Right lobe of liver (tissue), 6 donors: Measurements from ENCODE around the gene KHDRBS2. TPM values are rescaled to one million over a fixed set of nuclear protein-coding genes. Genes with fewer than 3 reads are reported as not detected.

Experiments used
- ATAC-seq, 4 donors: fragments of 200-7000 bp; cut with Tn5 transposase; one replicate each; pipeline ENCODE4 v1.9.1; 2020; ENCODE audit warnings: mild to moderate bottlenecking in 4 of 4, moderate library complexity in 4 of 4
- DNase-seq, 3 donors: peaks; one replicate each; pipeline ENCODE4 v3.0.0-alpha.2; 2020
- H3K27ac ChIP-seq, 3 donors: fragments of 200-600 bp; one replicate each; pipeline ENCODE4 v1.8.0; 2022
- H3K27me3 ChIP-seq, 2 donors: fragments of 200-600 bp; one replicate each; pipeline ENCODE4 v1.8.0; 2022
- H3K36me3 ChIP-seq, 4 donors: fragments of 200-600 bp; sonication (generic) in 1 of 4; one replicate each; pipeline versions ENCODE4 v1.5.1 to v1.8.0; 2017 to 2022; ENCODE audit warnings: control low read depth in 1 of 4
- H3K4me1 ChIP-seq, 4 donors: fragments of 200-600 bp; sonication (generic) in 1 of 4; one replicate each; pipeline versions ENCODE4 v1.5.1 to v1.8.0; 2017 to 2022; ENCODE audit warnings: control low read depth in 1 of 4
- H3K4me3 ChIP-seq, 3 donors: fragments of 200-600 bp; one replicate each; pipeline ENCODE4 v1.8.0; 2022
- H3K9me3 ChIP-seq, 4 donors: fragments of 200-600 bp; sonication (generic) in 1 of 4; one replicate each; pipeline versions ENCODE4 v1.5.1 to v1.8.0; 2017 to 2022; ENCODE audit warnings: control low read depth in 1 of 4
- CTCF ChIP-seq, 4 donors: fragments of 200-600 bp in 3 of 4; fragments of 450-650 bp in 1 of 4; IDR thresholded peaks; one replicate each; pipeline versions ENCODE4 v1.5.1 to v1.8.0; 2016 to 2022; ENCODE audit warnings: antibody characterized with exemption in 4 of 4, mild to moderate bottlenecking in 2 of 4
- POLR2A ChIP-seq: fragments of 450-650 bp; IDR thresholded peaks from one replicate; pipeline ENCODE4 v1.6.1; 2017; ENCODE audit warnings: antibody characterized with exemption, mild to moderate bottlenecking
- WGBS: methylation state at CpG from one replicate; pipeline ENCODE4 v1.1.6; 2018; ENCODE audit warnings: low coverage, low lambda C conversion rate; ENCODE audit not compliant: insufficient coverage; ENCODE audit errors: missing lambda C conversion rate; 5-methylcytosine and 5-hydroxymethylcytosine counted together
- intact Hi-C, 2 donors: fragments of 100-400 bp; cut with DNase I; formaldehyde crosslinking; loops; one replicate each; pipeline versions ENCODE4 v1.11.2 to v1.14.1; 2022
- total RNA-seq, 6 experiments: library from RNA; depleted of rRNA in 2 of 6; stranded (reverse); fragments of >200 nt in 2 of 6; fragmentation: NEBNext Ultra II Directional in 3 of 6; extraction: Animal tissue kit (Norgen Biotek cat#: 25700) in 3 of 6; gene quantifications; one replicate each; pipeline versions ENCODE4 v1.1.0 to v1.2.4, GENCODE V29; 2016 to 2023
- donor health status: DM: no; HTN: yes; CAD: no.
- donor health status: DM: no; HTN: no; CAD: no.
- donor health status: DM: no; HTN: no; CAD: no.
- donor health status: DM: no; HTN: yes; CAD: no.
- donor health status: DM: no; HTN: yes; CAD: no.

KHDRBS2 gene
- total RNA-seq, 6 experiments from 2014 or later: 0.43 TPM; not detected in 5

GRCh38 chr6:61935242-61935846 is 350.7 kb downstream of the KHDRBS2 start:
- Histone ChIP-seq H3K4me3 (no peak overlapping the region), H3K27ac (no peak overlapping the region), H3K27me3 (no peaks in the 10 kb centered on the region), H3K36me3 (no peaks in the 10 kb centered on the region), H3K4me1 (no peaks in the 10 kb centered on the region), H3K9me3 (no peaks in the 10 kb centered on the region)
- TF ChIP-seq CTCF (IDR thresholded peaks at IDR 0.05) (no peak), POLR2A (no peak)
- 46% methylated on average over 1 of the region's 1 CpG for WGBS
- intact Hi-C loops: no loop called here
- no peak for ATAC-seq
- no peak for DNase-seq

- DNase-seq (no peak), ATAC-seq (no peak)
- no peak for TF ChIP-seq CTCF (IDR thresholded peaks at IDR 0.05)
- no peak for TF ChIP-seq POLR2A
- Histone ChIP-seq H3K27ac (no peak overlapping the region), H3K4me1 (no peaks in the 10 kb centered on the region), H3K36me3 (no peaks in the 10 kb centered on the region), H3K27me3 (no peaks in the 10 kb centered on the region), H3K4me3 (no peak overlapping the region), H3K9me3 (no peaks in the 10 kb centered on the region)
- intact Hi-C loops: no loop called here
- 83% methylated on average over 2 of the region's 2 CpGs for WGBS
These were observed 376.5 kb downstream of the KHDRBS2 start for GRCh38 chr6:61909486-61909885.

GRCh38 chr6:61901748-61902147 is 384.3 kb downstream of the KHDRBS2 start:
- Histone ChIP-seq H3K36me3 (no peaks in the 10 kb centered on the region), H3K4me1 (no peaks in the 10 kb centered on the region), H3K4me3 (no peak overlapping the region), H3K27ac (no peak overlapping the region), H3K27me3 (no peaks in the 10 kb centered on the region), H3K9me3 (no peaks in the 10 kb centered on the region)
- ATAC-seq (no peak), DNase-seq (peak in 1 of 3 donors; percentile 16)
- TF ChIP-seq POLR2A (no peak), CTCF (IDR thresholded peaks at IDR 0.05) (no peak)
- intact Hi-C loops: no loop called here
- 87% methylated on average over 6 of the region's 6 CpGs for WGBS

- Histone ChIP-seq H3K4me1 (no peaks in the 10 kb centered on the region), H3K27me3 (no peaks in the 10 kb centered on the region), H3K9me3 (no peaks in the 10 kb centered on the region), H3K4me3 (no peak overlapping the region), H3K36me3 (no peaks in the 10 kb centered on the region), H3K27ac (no peak overlapping the region)
- intact Hi-C loops: no loop called here
- DNase-seq (peak; percentile 13 to 37 (median 32)), ATAC-seq (no peak)
- 54% methylated on average over 9 of the region's 9 CpGs for WGBS
- TF ChIP-seq CTCF (IDR thresholded peaks at IDR 0.05) (no peak), POLR2A (no peak)
These were observed 391.5 kb downstream of the KHDRBS2 start for GRCh38 chr6:61894536-61894935.

- WGBS: 60% methylated on average over 1 of the region's 1 CpG
- no peaks in the 10 kb centered on the region for H3K9me3 ChIP-seq
- intact Hi-C loops: no loop called here
- no peak overlapping the region for H3K4me3 ChIP-seq
- no peak for TF ChIP-seq POLR2A
- no peak for TF ChIP-seq CTCF (IDR thresholded peaks at IDR 0.05)
- DNase-seq (no peak), ATAC-seq (no peak)
- no peaks in the 10 kb centered on the region for H3K27me3 ChIP-seq
- H3K36me3 ChIP-seq: no peaks in the 10 kb centered on the region
- no peak overlapping the region for H3K27ac ChIP-seq
- H3K4me1 ChIP-seq: no peaks in the 10 kb centered on the region
These were observed 398.6 kb downstream of the KHDRBS2 start for GRCh38 chr6:61887423-61887822.
